Mammary epithelial cell (primary cell): ENCODE results near the gene FHIP1A.
"Not testable (repeated sequence)": the region's sequence is repeated elsewhere in the genome, so short reads cannot be mapped to it uniquely, and the experiment has no call there.

ENCODE experiments used
- EZH2 ChIP-seq: IDR thresholded peaks from 2 replicates; pipeline ENCODE4 v1.6.1; 2012; ENCODE audit warnings: low read length, inconsistent platforms, borderline replicate concordance
- TF ChIP-seq, protein P1 (sequence below), 2 donors: IDR thresholded peaks in 1 of 2; conservative IDR thresholded peaks in 1 of 2; 2 replicates each; pipeline ENCODE4 v1.5.1; 2011 to 2012; ENCODE audit warnings: inconsistent platforms in 2 of 2, low read length in 2 of 2, mild to moderate bottlenecking in 2 of 2, control low read depth in 1 of 2, low read depth in 1 of 2; ENCODE audit not compliant: insufficient read depth in 1 of 2; ENCODE audit errors: extremely low read depth in 1 of 2

DNA sequence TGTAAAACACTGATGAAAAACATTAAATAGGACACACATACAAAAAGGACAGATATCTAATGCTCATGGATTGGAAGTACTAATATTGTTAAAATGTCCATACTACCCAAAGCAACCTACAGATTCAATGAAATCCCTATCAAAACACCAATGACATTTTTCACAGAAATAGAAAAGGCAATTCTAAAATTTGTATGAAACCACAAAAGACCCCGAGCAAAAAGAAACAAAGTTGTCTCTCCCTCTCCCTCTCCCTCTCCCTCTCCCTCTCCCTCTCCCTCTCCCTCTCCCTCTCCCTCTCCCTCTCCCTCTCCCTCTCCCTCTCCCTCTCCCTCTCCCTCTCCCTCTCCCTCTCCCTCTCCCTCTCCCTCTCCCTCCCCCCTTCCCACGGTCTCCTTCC lies 19.2 kb upstream of the FHIP1A start:
- TF ChIP-seq, protein P1, sequence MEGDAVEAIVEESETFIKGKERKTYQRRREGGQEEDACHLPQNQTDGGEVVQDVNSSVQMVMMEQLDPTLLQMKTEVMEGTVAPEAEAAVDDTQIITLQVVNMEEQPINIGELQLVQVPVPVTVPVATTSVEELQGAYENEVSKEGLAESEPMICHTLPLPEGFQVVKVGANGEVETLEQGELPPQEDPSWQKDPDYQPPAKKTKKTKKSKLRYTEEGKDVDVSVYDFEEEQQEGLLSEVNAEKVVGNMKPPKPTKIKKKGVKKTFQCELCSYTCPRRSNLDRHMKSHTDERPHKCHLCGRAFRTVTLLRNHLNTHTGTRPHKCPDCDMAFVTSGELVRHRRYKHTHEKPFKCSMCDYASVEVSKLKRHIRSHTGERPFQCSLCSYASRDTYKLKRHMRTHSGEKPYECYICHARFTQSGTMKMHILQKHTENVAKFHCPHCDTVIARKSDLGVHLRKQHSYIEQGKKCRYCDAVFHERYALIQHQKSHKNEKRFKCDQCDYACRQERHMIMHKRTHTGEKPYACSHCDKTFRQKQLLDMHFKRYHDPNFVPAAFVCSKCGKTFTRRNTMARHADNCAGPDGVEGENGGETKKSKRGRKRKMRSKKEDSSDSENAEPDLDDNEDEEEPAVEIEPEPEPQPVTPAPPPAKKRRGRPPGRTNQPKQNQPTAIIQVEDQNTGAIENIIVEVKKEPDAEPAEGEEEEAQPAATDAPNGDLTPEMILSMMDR (conservative IDR thresholded peaks at IDR 0.05 in 1 of 2, IDR thresholded peaks at IDR 0.05 in 1 of 2; ENCODE audit: extremely low read depth in 1 of 2, insufficient read depth in 1 of 2, low read depth in 1 of 2, low read length in 2 of 2) = not testable (repeated sequence)
- not testable (repeated sequence) for TF ChIP-seq EZH2
